H9 (cell line): ENCODE measurements around the gene GPLD1. TPM values are rescaled to one million over a fixed set of nuclear protein-coding genes. Genes with fewer than 3 reads are reported as not detected.

Source experiments
- DNase-seq: peaks from one replicate; pipeline ENCODE4 v3.0.0-alpha.2; 2017
- H2AFZ ChIP-seq: one replicate; pipeline ENCODE4 v1.6.1; 2013; ENCODE audit warnings: mild to moderate bottlenecking, low read length, control low read depth, moderate library complexity
- H2AK5ac ChIP-seq: 2 replicates; pipeline ENCODE4 v1.6.1; 2013; ENCODE audit warnings: low read length, control low read depth, mixed read lengths; ENCODE audit not compliant: insufficient read length
- H2BK120ac ChIP-seq: one replicate; pipeline ENCODE4 v1.6.1; 2013; ENCODE audit warnings: low read depth, mild to moderate bottlenecking, low read length, control low read depth, inconsistent platforms; ENCODE audit not compliant: poor library complexity, severe bottlenecking
- H2BK12ac ChIP-seq: 2 replicates; pipeline ENCODE4 v1.6.1; 2013; ENCODE audit warnings: low read length, control low read depth, mixed read lengths, low read depth; ENCODE audit not compliant: insufficient read length
- H2BK15ac ChIP-seq: 2 replicates; pipeline ENCODE4 v1.6.1; 2013; ENCODE audit warnings: low read depth, low read length, control low read depth
- H2BK20ac ChIP-seq: one replicate; pipeline ENCODE4 v1.6.1; 2013; ENCODE audit warnings: low read depth, mild to moderate bottlenecking, low read length, control low read depth, inconsistent platforms; ENCODE audit not compliant: poor library complexity, severe bottlenecking
- H2BK5ac ChIP-seq: 2 replicates; pipeline ENCODE4 v1.6.1; 2013; ENCODE audit warnings: low read length, control low read depth, mixed read lengths; ENCODE audit not compliant: insufficient read length
- H3K14ac ChIP-seq: 2 replicates; pipeline ENCODE4 v1.6.1; 2013; ENCODE audit warnings: low read length, control low read depth; ENCODE audit not compliant: insufficient read depth
- H3K18ac ChIP-seq: 2 replicates; pipeline ENCODE4 v1.6.1; 2013; ENCODE audit warnings: low read depth, mild to moderate bottlenecking, mixed read lengths, low read length, control low read depth; ENCODE audit not compliant: insufficient read length
- H3K23ac ChIP-seq: 2 replicates; pipeline ENCODE4 v1.6.1; 2013; ENCODE audit warnings: low read length, control low read depth, mixed read lengths, low read depth; ENCODE audit not compliant: insufficient read length
- H3K23me2 ChIP-seq: 2 replicates; pipeline ENCODE4 v1.6.1; 2013; ENCODE audit warnings: low read depth, mild to moderate bottlenecking, mixed read lengths, low read length, control low read depth; ENCODE audit not compliant: insufficient read length, poor library complexity, severe bottlenecking
- H3K27ac ChIP-seq: 2 replicates; pipeline ENCODE4 v1.5.1; 2013; ENCODE audit warnings: low read length, control low read depth, mixed read lengths, low read depth; ENCODE audit not compliant: insufficient read length
- H3K27me3 ChIP-seq: 2 replicates; pipeline ENCODE4 v1.6.1; 2013; ENCODE audit warnings: low read length, control low read depth, inconsistent platforms; ENCODE audit not compliant: insufficient read depth
- H3K4ac ChIP-seq: 2 replicates; pipeline ENCODE4 v1.6.1; 2013; ENCODE audit warnings: low read depth, mild to moderate bottlenecking, control low read depth, inconsistent platforms, low read length, moderate library complexity
- H3K4me1 ChIP-seq: 2 replicates; pipeline ENCODE4 v1.6.1; 2013; ENCODE audit warnings: low read length, control low read depth, inconsistent platforms; ENCODE audit not compliant: insufficient read depth
- H3K4me2 ChIP-seq: 2 replicates; pipeline ENCODE4 v1.6.1; 2013; ENCODE audit warnings: low read length, control low read depth, mixed read lengths; ENCODE audit not compliant: insufficient read length, insufficient read depth
- H3K56ac ChIP-seq: 2 replicates; pipeline ENCODE4 v1.6.1; 2013; ENCODE audit warnings: low read depth, mild to moderate bottlenecking, mixed read lengths, low read length, control low read depth; ENCODE audit not compliant: insufficient read length
- H3K79me1 ChIP-seq: 2 replicates; pipeline ENCODE4 v1.6.1; 2013; ENCODE audit warnings: low read depth, mild to moderate bottlenecking, moderate library complexity, low read length, control low read depth, inconsistent platforms; ENCODE audit not compliant: insufficient read depth, poor library complexity, severe bottlenecking
- H3K79me2 ChIP-seq: 2 replicates; pipeline ENCODE4 v1.6.1; 2013; ENCODE audit warnings: low read length, control low read depth, inconsistent platforms; ENCODE audit not compliant: insufficient read depth
- H3K9ac ChIP-seq: 2 replicates; pipeline ENCODE4 v1.6.1; 2013; ENCODE audit warnings: low read length, control low read depth, mixed read lengths; ENCODE audit not compliant: insufficient read length; ENCODE audit errors: extremely low read depth
- H3K9me3 ChIP-seq: one replicate; pipeline ENCODE4 v1.6.1; 2013; ENCODE audit warnings: low read depth, low read length, inconsistent platforms; ENCODE audit not compliant: control insufficient read depth
- H3T11ph ChIP-seq: one replicate; pipeline ENCODE4 v1.6.1; 2013; ENCODE audit warnings: mild to moderate bottlenecking, low read length, control low read depth, inconsistent platforms
- H4K20me1 ChIP-seq: one replicate; pipeline ENCODE4 v1.6.1; 2013; ENCODE audit not compliant: control insufficient read depth, insufficient read length, insufficient read depth
- H4K5ac ChIP-seq: 2 replicates; pipeline ENCODE4 v1.6.1; 2013; ENCODE audit warnings: low read depth, mild to moderate bottlenecking, mixed read lengths, low read length, control low read depth; ENCODE audit not compliant: insufficient read length
- H4K8ac ChIP-seq: replicated peaks from 2 replicates; pipeline ENCODE4 v1.6.1; 2013; ENCODE audit warnings: low read length, control low read depth, mixed read lengths, low read depth; ENCODE audit not compliant: insufficient read length
- H4K91ac ChIP-seq: 2 replicates; pipeline ENCODE4 v1.6.1; 2013; ENCODE audit warnings: low read depth, mild to moderate bottlenecking, moderate library complexity, mixed read lengths, low read length, control low read depth; ENCODE audit not compliant: insufficient read length
- H3K27ac Mint-ChIP-seq, 3 experiments: 2 replicates in 2 of 3; 3 replicates in 1 of 3; pipeline ENCODE4 v1.8.0; 2020 to 2021; ENCODE audit warnings: mixed read lengths in 3 of 3, mild to moderate bottlenecking in 1 of 3, moderate library complexity in 1 of 3
- H3K27me3 Mint-ChIP-seq: 2 replicates; pipeline ENCODE4 v1.8.0; 2021; ENCODE audit warnings: low read depth, mild to moderate bottlenecking, moderate library complexity, mixed read lengths
- H3K36me3 Mint-ChIP-seq, 3 experiments: 2 replicates in 2 of 3; 3 replicates in 1 of 3; pipeline ENCODE4 v1.8.0; 2020 to 2021; ENCODE audit warnings: low read depth in 3 of 3, mixed read lengths in 3 of 3; ENCODE audit not compliant: insufficient read depth in 1 of 3
- H3K4me1 Mint-ChIP-seq, 2 experiments: 2 replicates each; pipeline ENCODE4 v1.8.0; 2020; ENCODE audit warnings: mixed read lengths in 2 of 2
- H3K4me3 Mint-ChIP-seq, 2 experiments: 2 replicates in 1 of 2; 3 replicates in 1 of 2; pipeline ENCODE4 v1.8.0; 2020 to 2021; ENCODE audit warnings: mild to moderate bottlenecking in 2 of 2, mixed read lengths in 2 of 2, moderate library complexity in 1 of 2
- H3K9me3 Mint-ChIP-seq, 2 experiments: 2 replicates in 1 of 2; 3 replicates in 1 of 2; pipeline ENCODE4 v1.8.0; 2020; ENCODE audit warnings: mild to moderate bottlenecking in 2 of 2, mixed read lengths in 2 of 2, moderate library complexity in 1 of 2
- CTCF ChIP-seq: fragments of 200-600 bp; sonication (generic); conservative IDR thresholded peaks from 3 replicates; pipeline ENCODE4 v1.8.0; 2021; ENCODE audit warnings: antibody characterized with exemption, mild to moderate bottlenecking
- WGBS: extraction: QIAGEN DNeasy Blood & Tissue Kit; methylation state at CpG from one replicate; pipeline ENCODE4 v1.1.7; 2013; ENCODE audit warnings: missing lambda C conversion rate, low lambda C conversion rate, mixed read lengths; ENCODE audit not compliant: insufficient read length; ENCODE audit errors: extremely low coverage; 5-methylcytosine and 5-hydroxymethylcytosine counted together
- total RNA-seq: library from RNA; stranded (reverse); gene quantifications from 2 replicates; pipeline ENCODE4 v1.2.1, GENCODE V29; 2021

The GPLD1 gene
- total RNA-seq, 1 experiment from 2014 or later = 8.0 TPM

- WGBS = no CpG with 5 or more reads among the region's 4 CpGs
- H3K4me3 Mint-ChIP-seq = peak overlapping the region; percentile 94 to 95; a peak in 4 of 5 replicates
Measured at GRCh38 chr6:24401458-24401857, 87.9 kb downstream of the GPLD1 start.

More at GRCh38 chr6:24401458-24401857, 87.9 kb downstream of the GPLD1 start:
- Histone ChIP-seq H2BK120ac (no peak overlapping the region), H3T11ph (no peak overlapping the region), H3K4ac (no peak overlapping the region), H4K91ac (no peak overlapping the region), H3K79me2 (peaks cover 21% of the 10 kb centered on the region; the same call in 1 of the 2 replicates), H3K9ac (no peak overlapping the region), H3K23ac (no peak overlapping the region), H3K27me3 (no peaks in the 10 kb centered on the region), H3K14ac (no peak overlapping the region), H2BK12ac (no peak overlapping the region), H3K23me2 (peaks cover 2% of the 10 kb centered on the region), H3K4me1 (peaks cover 12% of the 10 kb centered on the region), H3K56ac (no peak overlapping the region), H2AFZ (no peak overlapping the region), H4K8ac (no peak overlapping the region), H3K79me1 (no peaks in the 10 kb centered on the region), H2BK20ac (no peak overlapping the region), H4K20me1 (no peaks in the 10 kb centered on the region), H2BK15ac (no peak overlapping the region), H3K18ac (no peak overlapping the region), H3K27ac (peak overlapping the region; percentile 59), H4K5ac (no peak overlapping the region), H3K4me2 (peak overlapping the region; percentile 74), H3K9me3 (peaks cover 12% of the 10 kb centered on the region), H2BK5ac (no peak overlapping the region), H2AK5ac (no peak overlapping the region)
- peak; percentile 73 for DNase-seq
- Mint-ChIP-seq H3K9me3 (peaks cover 18% of the 10 kb centered on the region in 2 experiments), H3K4me1 (peaks cover 58 to 61% of the 10 kb centered on the region in 2 experiments), H3K27ac (peak overlapping the region; percentile 32 to 90 (median 79); a peak in 5 of 7 replicates), H3K27me3 (no peaks in the 10 kb centered on the region), H3K36me3 (peaks cover 22 to 41% (median 34%) of the 10 kb centered on the region in 3 experiments)
- no peak for TF ChIP-seq CTCF
